Esophagus muscularis mucosa (tissue), 4 donors: ENCODE measurements around the gene ARL5C.

Experiments used
- EP300 ChIP-seq: sonication (generic); formaldehyde crosslinking; IDR thresholded peaks from one replicate; pipeline ENCODE4 v1.6.1; 2017; ENCODE audit warnings: antibody characterized with exemption
- POLR2A ChIP-seq: fragments of 450-650 bp; IDR thresholded peaks from one replicate; pipeline ENCODE4 v1.6.1; 2017; ENCODE audit warnings: antibody characterized with exemption, moderate library complexity, mild to moderate bottlenecking, low read depth
- POLR2AphosphoS5 ChIP-seq, 2 donors: sonication (generic); formaldehyde crosslinking; IDR thresholded peaks; one replicate each; pipeline ENCODE4 v1.6.1; 2017; ENCODE audit warnings: antibody characterized with exemption in 2 of 2
- TF ChIP-seq, protein P1 (sequence below), 3 experiments: fragments of 200-600 bp in 2 of 3; fragments of 450-650 bp in 1 of 3; sonication (generic) in 2 of 3; IDR thresholded peaks; one replicate each; pipeline ENCODE4 v1.5.1; 2017 to 2019; ENCODE audit warnings: antibody characterized with exemption in 3 of 3, mild to moderate bottlenecking in 2 of 3, moderate library complexity in 1 of 3

GRCh38 chr17:39167476-39167875, 1.5 kb upstream of the ARL5C start:
- TF ChIP-seq, protein P1, sequence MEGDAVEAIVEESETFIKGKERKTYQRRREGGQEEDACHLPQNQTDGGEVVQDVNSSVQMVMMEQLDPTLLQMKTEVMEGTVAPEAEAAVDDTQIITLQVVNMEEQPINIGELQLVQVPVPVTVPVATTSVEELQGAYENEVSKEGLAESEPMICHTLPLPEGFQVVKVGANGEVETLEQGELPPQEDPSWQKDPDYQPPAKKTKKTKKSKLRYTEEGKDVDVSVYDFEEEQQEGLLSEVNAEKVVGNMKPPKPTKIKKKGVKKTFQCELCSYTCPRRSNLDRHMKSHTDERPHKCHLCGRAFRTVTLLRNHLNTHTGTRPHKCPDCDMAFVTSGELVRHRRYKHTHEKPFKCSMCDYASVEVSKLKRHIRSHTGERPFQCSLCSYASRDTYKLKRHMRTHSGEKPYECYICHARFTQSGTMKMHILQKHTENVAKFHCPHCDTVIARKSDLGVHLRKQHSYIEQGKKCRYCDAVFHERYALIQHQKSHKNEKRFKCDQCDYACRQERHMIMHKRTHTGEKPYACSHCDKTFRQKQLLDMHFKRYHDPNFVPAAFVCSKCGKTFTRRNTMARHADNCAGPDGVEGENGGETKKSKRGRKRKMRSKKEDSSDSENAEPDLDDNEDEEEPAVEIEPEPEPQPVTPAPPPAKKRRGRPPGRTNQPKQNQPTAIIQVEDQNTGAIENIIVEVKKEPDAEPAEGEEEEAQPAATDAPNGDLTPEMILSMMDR (IDR thresholded peaks at IDR 0.05): no peak
- TF ChIP-seq POLR2A: no peak
- no peak for TF ChIP-seq POLR2AphosphoS5 (IDR thresholded peaks at IDR 0.05)
- no peak for TF ChIP-seq EP300
